ENCODE results near the gene HNRNPA3.

GRCh38 chr2:177244244-177244771 is 31.7 kb downstream of the HNRNPA3 start:
- TF ChIP-seq POLR2A (IDR thresholded peaks at IDR 0.05; ENCODE audit: low read depth, low read length): no peak
- no peak for TF ChIP-seq TAF1 (IDR thresholded peaks at IDR 0.05; ENCODE audit: borderline replicate concordance, low read depth, low read length)
- TF ChIP-seq POLR2AphosphoS5 (IDR thresholded peaks at IDR 0.05; ENCODE audit: low read depth, low read length): no peak

Measured in GM12892 (cell line).